HG02981 (cell line): ENCODE data around the gene ATP2B3.

Experiments
- ATAC-seq: cut with Tn5 transposase; IDR thresholded peaks from one replicate; pipeline ENCODE4 v1.9.1; 2021; ENCODE audit warnings: mild to moderate bottlenecking, moderate library complexity; ENCODE audit not compliant: unreplicated experiment

Gene ATP2B3

GRCh38 chrX:153631907-153632594 is 114.6 kb downstream of the ATP2B3 start:
- ATAC-seq, result no peak
